ENCODE results near the gene TSPAN5.

- TF ChIP-seq CTCF (conservative IDR thresholded peaks at IDR 0.05) = no peak
- TF ChIP-seq EZH2 (IDR thresholded peaks at IDR 0.05; ENCODE audit: low read depth) = no peak
Observed at GRCh38 chr4:98686043-98686707, 27.8 kb upstream of the TSPAN5 start.
